ENCODE data around the gene ATXN1.

The ATXN1 gene

DNA sequence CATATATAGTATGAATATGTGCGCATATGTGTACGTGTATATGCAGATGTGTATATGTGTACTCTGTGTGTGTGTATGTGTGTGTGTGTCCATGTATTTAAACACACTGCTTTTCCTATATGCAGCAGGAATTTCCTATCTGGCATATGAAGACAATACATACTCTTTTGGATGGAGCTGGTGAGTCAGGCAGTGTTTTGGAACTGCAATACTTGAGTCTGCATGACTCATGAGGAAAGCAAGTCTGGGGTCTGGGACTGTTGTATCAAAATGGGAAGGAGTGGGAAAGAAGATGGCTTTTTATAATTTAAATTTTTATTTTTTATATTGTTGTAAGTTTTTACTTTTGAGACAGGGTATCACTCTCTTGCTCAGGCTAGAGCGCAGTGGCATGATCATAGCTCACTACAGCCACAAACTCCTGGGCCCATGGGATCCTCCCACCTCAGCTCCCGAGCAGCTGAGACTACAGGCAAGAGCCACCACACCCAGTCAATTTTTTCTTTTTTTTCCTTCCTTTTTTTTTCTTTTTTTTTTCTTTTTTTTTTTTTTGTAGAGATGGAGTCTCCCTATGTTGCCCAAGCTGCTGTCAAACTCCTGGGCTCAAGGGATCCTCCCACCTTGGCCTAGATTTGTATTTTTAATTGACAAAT is 72.2 kb downstream of the ATXN1 start:
- TF ChIP-seq, protein P1, sequence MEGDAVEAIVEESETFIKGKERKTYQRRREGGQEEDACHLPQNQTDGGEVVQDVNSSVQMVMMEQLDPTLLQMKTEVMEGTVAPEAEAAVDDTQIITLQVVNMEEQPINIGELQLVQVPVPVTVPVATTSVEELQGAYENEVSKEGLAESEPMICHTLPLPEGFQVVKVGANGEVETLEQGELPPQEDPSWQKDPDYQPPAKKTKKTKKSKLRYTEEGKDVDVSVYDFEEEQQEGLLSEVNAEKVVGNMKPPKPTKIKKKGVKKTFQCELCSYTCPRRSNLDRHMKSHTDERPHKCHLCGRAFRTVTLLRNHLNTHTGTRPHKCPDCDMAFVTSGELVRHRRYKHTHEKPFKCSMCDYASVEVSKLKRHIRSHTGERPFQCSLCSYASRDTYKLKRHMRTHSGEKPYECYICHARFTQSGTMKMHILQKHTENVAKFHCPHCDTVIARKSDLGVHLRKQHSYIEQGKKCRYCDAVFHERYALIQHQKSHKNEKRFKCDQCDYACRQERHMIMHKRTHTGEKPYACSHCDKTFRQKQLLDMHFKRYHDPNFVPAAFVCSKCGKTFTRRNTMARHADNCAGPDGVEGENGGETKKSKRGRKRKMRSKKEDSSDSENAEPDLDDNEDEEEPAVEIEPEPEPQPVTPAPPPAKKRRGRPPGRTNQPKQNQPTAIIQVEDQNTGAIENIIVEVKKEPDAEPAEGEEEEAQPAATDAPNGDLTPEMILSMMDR (IDR thresholded peaks at IDR 0.05; ENCODE audit: borderline replicate concordance, insufficient read depth, low read depth, low read length): no peak
- no peak overlapping the region for H3K4me3 ChIP-seq (ENCODE audit: low read depth, low read length)

DNA sequence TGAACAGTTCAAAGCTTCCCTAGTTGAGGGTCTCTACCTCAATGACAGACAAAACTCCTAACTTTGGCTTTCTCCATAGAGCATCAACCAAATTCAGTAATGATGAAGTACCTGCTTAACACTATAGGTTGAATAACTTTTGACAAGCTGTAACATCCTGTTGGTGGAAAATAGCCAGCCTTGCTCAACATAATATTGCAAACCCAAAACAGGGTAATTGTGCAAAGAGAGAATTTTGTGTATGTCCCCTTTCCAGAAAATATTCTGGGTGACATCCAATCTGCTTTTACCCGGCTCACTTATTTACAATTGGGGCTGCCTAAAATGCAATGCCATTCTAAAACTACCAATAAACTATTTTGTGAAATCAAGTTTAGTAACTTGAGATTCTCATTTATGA is 72.8 kb downstream of the ATXN1 start:
- TF ChIP-seq, protein P1 (IDR thresholded peaks at IDR 0.05; ENCODE audit: borderline replicate concordance, insufficient read depth, low read depth, low read length): no peak
- H3K4me3 ChIP-seq (ENCODE audit: low read depth, low read length): no peak overlapping the region

DNA sequence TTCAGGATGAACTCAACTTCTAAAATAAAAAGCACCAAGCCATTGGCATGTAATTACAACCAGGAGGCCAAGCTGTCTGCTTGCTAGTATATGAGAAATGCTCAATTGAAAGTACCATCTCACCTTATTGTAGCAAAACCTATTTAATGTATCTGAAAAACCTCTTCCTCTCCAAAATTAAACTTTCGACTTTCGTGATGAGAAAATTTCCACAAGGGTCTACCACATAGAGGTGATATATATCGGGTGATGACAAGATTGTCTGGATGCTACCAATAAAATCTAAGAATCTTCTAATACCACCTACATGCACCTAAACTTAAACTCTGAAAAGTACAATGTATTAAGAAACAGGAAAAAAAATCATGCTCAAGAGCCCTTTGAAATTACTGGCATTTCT is 74.2 kb downstream of the ATXN1 start:
- TF ChIP-seq, protein P1 (IDR thresholded peaks at IDR 0.05; ENCODE audit: borderline replicate concordance, insufficient read depth, low read depth, low read length): no peak

DNA sequence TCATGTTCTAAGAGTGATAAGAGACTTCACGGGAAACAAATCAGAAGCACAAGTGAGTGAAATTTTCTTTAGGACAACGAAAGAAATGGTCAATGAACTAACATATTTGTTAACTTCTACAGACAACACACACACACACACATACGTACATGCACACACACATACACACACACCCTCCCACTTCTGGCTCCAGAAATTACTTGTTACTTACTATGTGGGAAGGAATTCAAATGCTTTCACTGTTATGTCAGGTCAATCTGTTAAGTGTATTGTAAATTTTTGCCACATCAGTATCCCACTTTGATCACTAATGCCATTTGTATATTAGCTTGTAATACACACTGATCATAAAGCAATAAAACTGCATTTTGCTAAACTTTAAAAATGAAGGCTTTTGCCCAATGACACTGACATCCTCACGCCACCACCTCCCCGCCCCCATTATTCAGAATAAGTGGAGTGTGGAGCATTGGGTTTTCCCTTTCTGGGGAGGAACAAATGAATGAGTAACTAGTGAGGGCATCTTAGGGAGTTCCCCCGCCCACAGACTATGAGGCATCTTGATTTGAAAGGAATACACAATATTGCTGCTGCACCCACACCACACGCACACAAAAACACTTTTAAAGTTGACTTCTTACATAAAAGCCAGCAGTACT is 76.2 kb downstream of the ATXN1 start:
- TF ChIP-seq, protein P1 (IDR thresholded peaks at IDR 0.05; ENCODE audit: borderline replicate concordance, insufficient read depth, low read depth, low read length): no peak
- no peak overlapping the region for H3K4me3 ChIP-seq (ENCODE audit: low read depth, low read length)

More for the DNA sequence above, 74.2 kb downstream of the ATXN1 start:
- no peak overlapping the region for H3K4me3 ChIP-seq (ENCODE audit: low read depth, low read length)

DNA sequence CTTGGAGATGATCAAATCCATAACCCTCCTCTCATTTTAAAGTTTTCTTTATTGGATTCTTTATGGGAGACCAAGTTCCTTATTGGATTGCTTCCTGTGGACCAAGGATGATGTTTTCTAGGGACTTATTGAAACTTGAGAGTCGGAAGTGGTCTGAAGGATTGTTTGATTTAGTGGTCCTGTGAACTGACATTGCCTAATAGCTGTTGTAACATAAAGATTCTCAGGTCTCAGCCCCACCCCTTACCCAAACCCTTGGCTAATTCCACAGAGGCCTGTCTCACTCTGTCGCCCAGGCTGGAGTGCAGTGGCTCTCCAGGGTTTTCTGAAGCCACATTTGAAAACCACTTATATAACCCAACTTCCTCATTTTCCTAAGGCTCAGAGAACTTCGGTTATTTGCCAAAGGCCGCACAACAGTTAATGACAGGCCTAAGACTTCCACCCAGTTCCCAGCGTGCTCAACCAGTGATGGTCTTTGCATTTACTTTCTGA is 77.0 kb downstream of the ATXN1 start:
- TF ChIP-seq, protein P1 (IDR thresholded peaks at IDR 0.05; ENCODE audit: borderline replicate concordance, insufficient read depth, low read depth, low read length): no peak

DNA sequence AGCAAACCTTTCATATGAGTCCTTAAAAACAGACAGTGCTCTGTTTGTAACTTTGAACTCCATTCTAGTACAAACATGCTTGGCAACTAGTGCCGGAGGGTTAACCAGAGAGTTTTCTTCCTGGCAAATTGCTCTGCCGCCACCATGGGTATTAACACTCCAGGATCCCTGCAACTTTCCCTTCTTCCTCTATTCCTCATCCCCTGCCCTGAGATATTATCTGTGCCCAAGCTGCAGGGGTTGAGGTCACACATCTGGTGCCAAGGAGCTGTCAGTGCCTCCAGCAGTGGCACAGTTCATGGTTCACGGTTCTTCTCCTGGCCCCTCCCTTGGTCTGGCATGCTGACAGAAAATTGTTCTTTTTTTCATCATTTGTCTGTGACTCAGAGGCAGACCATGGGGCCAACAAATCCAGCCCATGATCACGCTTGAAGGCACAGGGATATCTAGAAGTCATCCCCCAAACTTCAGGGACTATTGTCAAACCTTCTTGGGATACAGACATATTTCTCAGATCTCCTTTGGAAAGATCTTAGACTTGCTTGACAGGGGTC is 77.5 kb downstream of the ATXN1 start:
- H3K4me3 ChIP-seq (ENCODE audit: low read depth, low read length): no peak overlapping the region
- TF ChIP-seq, protein P1 (IDR thresholded peaks at IDR 0.05; ENCODE audit: borderline replicate concordance, insufficient read depth, low read depth, low read length): no peak

More for the DNA sequence above, 77.0 kb downstream of the ATXN1 start:
- no peak overlapping the region for H3K4me3 ChIP-seq (ENCODE audit: low read depth, low read length)

Data from GM12875 (cell line).